ENCODE results near the gene YJEFN3. TPM values are rescaled to one million over a fixed set of nuclear protein-coding genes. Genes with fewer than 3 reads are reported as not detected.

The YJEFN3 gene
- total RNA-seq, 1 experiment from 2014 or later, result 11.9 TPM

GRCh38 chr19:19529783-19530422, 1.2 kb downstream of the YJEFN3 start:
- DNase-seq (ENCODE audit: unreplicated experiment), result no peak
- CTCF ChIA-PET, result interaction anchor here (0.7 to 8.1 kb wide), 8 partner anchors 8 to 1599 kb away, joined by 3 to 107 read pairs (median 4); partner anchors contain the start of genes GMIP and NDUFA13
- no TSS peak for BruUV-seq (replicated peaks)
- H3K4me3 Mint-ChIP-seq (ENCODE audit: unreplicated experiment), result no peak overlapping the region
- H3K9me3 Mint-ChIP-seq (ENCODE audit: unreplicated experiment), result no peaks in the 10 kb centered on the region
- H3K27me3 Mint-ChIP-seq (ENCODE audit: insufficient read depth, unreplicated experiment), result no peaks in the 10 kb centered on the region
- H3K27ac Mint-ChIP-seq (ENCODE audit: low read depth, unreplicated experiment), result no peak overlapping the region
- H3K36me3 Mint-ChIP-seq (ENCODE audit: insufficient read depth, unreplicated experiment), result peaks cover 36% of the 10 kb centered on the region
- POLR2A ChIA-PET, result interaction anchor here (0.9 to 2.3 kb wide), 4 partner anchors 14 to 115 kb away, joined by 3 to 12 read pairs (median 4); partner anchors contain the start of genes NDUFA13 and TSSK6
- no peak for TF ChIP-seq CTCF (IDR thresholded peaks at IDR 0.05; ENCODE audit: unreplicated experiment)
- intact Hi-C loops (cut with micrococcal nuclease), result loop anchor here (5.0 kb wide), 1 partner anchor 427 kb away; no protein-coding TSS in a partner anchor
- H3K4me1 Mint-ChIP-seq (ENCODE audit: insufficient read depth, unreplicated experiment), result peaks cover 11% of the 10 kb centered on the region

GRCh38 chr19:19530423-19530804, 1.7 kb downstream of the YJEFN3 start:
- no peak for DNase-seq (ENCODE audit: unreplicated experiment)
- POLR2A ChIA-PET, result interaction anchor here (0.6 to 2.4 kb wide), 5 partner anchors 14 to 483 kb away, joined by 3 to 10 read pairs (median 3); partner anchors contain the start of genes NDUFA13 and TSSK6
- Mint-ChIP-seq H3K9me3 (ENCODE audit: unreplicated experiment) (no peaks in the 10 kb centered on the region), H3K27me3 (ENCODE audit: insufficient read depth, unreplicated experiment) (no peaks in the 10 kb centered on the region), H3K27ac (ENCODE audit: low read depth, unreplicated experiment) (no peak overlapping the region), H3K4me1 (ENCODE audit: insufficient read depth, unreplicated experiment) (peaks cover 11% of the 10 kb centered on the region), H3K4me3 (ENCODE audit: unreplicated experiment) (no peak overlapping the region), H3K36me3 (ENCODE audit: insufficient read depth, unreplicated experiment) (peaks cover 36% of the 10 kb centered on the region)
- no TSS peak for BruUV-seq (replicated peaks)
- TF ChIP-seq CTCF (IDR thresholded peaks at IDR 0.05; ENCODE audit: unreplicated experiment), result no peak
- CTCF ChIA-PET, result interaction anchor here (0.8 to 8.1 kb wide), 6 partner anchors 9 to 120 kb away, joined by 3 to 107 read pairs (median 9); partner anchors contain the start of genes GMIP, LPAR2 and NDUFA13
- intact Hi-C loops (cut with micrococcal nuclease), result loop anchor here (5.0 kb wide), 1 partner anchor 427 kb away; no protein-coding TSS in a partner anchor

GRCh38 chr19:19530889-19531288, 2.2 kb downstream of the YJEFN3 start:
- no peak overlapping the region for H3K4me3 Mint-ChIP-seq (ENCODE audit: unreplicated experiment)
- CTCF ChIA-PET, result interaction anchor here (0.9 to 8.1 kb wide), 15 partner anchors 15 to 166 kb away, joined by 3 to 107 read pairs (median 10); partner anchors contain the start of genes GMIP, LPAR2, NDUFA13 and TSSK6
- no peak overlapping the region for H3K27ac Mint-ChIP-seq (ENCODE audit: low read depth, unreplicated experiment)
- no peak for TF ChIP-seq CTCF (IDR thresholded peaks at IDR 0.05; ENCODE audit: unreplicated experiment)
- no TSS peak for BruUV-seq (replicated peaks)
- DNase-seq (ENCODE audit: unreplicated experiment), result no peak
- H3K27me3 Mint-ChIP-seq (ENCODE audit: insufficient read depth, unreplicated experiment), result no peaks in the 10 kb centered on the region
- no peaks in the 10 kb centered on the region for H3K9me3 Mint-ChIP-seq (ENCODE audit: unreplicated experiment)
- intact Hi-C loops (cut with micrococcal nuclease), result loop anchor here (5.0 kb wide), 1 partner anchor 426 kb away; no protein-coding TSS in a partner anchor
- POLR2A ChIA-PET, result interaction anchor here (0.6 to 2.4 kb wide), 5 partner anchors 15 to 483 kb away, joined by 3 to 10 read pairs (median 3); partner anchors contain the start of genes NDUFA13 and TSSK6
- H3K4me1 Mint-ChIP-seq (ENCODE audit: insufficient read depth, unreplicated experiment), result peaks cover 11% of the 10 kb centered on the region
- H3K36me3 Mint-ChIP-seq (ENCODE audit: insufficient read depth, unreplicated experiment), result peaks cover 36% of the 10 kb centered on the region

Measured in MCF 10A (cell line).